Measurements from ENCODE around the gene PRR23E.

- TF ChIP-seq FOXK2 (IDR thresholded peaks at IDR 0.05) (no peak), HDGF (IDR thresholded peaks at IDR 0.05; ENCODE audit: borderline replicate concordance) (no peak), L3MBTL2 (conservative IDR thresholded peaks at IDR 0.05) (no peak), BHLHE40 (IDR thresholded peaks at IDR 0.05; ENCODE audit: borderline replicate concordance) (no peak), LEF1 (IDR thresholded peaks at IDR 0.05; ENCODE audit: borderline replicate concordance) (no peak), FOXM1 (IDR thresholded peaks at IDR 0.05; ENCODE audit: borderline replicate concordance) (no peak), TARDBP (IDR thresholded peaks at IDR 0.05) (no peak), SP1 (IDR thresholded peaks at IDR 0.05) (no peak), PKNOX1 (IDR thresholded peaks at IDR 0.05) (no peak)
These were observed 40.8 kb upstream of the PRR23E start for GRCh38 chr3:127151992-127152650.
